ENCODE results near the gene FAM236B.
"Not testable (repeated sequence)": the region's sequence is repeated elsewhere in the genome, so short reads cannot be mapped to it uniquely, and the experiment has no call there.

FAM236B gene

DNA sequence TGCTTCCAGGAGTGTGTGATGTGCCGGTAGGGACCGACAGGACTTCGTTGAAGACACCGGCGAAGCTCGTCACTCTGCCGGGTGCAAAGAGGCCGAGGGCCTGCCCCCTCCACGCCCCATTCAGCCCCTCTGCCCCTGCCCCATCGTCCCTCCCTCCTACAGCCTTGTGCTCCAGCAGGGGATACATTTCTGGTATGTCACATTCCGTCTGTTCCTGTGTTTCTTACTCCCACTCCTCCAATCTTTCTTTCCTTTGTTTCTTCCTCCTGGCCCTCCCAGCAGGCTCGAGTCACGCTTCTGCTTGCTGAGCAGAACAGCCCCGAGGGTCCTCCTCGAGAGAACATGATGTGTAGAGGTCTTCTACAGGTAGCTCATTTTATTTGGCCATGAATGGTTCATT lies at the start of gene FAM236B:
FAM236B (minus strand) TSS at position 101 of the 400 bp plus-strand sequence; CDS start at position 1, 100 bp downstream.
- not testable (repeated sequence) for H3K27me3 Mint-ChIP-seq, H3K4me1 Mint-ChIP-seq, DNase-seq

DNA sequence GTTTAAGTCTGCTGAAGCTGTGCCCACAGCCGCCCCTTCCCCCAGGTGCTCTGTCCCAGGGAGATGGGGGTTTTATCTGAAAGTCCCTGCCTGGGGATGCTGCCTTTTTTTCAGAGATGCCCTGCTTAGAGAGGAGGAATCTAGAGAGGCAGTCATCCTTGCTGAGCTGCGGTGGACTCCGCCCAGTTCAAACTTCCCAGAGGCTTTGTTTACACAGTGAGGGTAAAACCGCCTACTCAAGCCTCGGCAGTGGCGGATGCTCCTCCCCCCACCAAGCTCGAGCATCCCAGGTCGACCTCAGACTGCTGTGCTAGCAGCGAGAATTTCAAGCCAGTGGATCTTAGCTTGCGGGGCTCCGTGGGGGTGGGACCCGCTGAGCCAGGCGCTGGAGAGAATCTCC lies 48.2 kb upstream of the FAM236B start:
- not testable (repeated sequence) for H3K4me1 Mint-ChIP-seq, DNase-seq, H3K27ac Mint-ChIP-seq, H3K9me3 Mint-ChIP-seq, H3K27me3 Mint-ChIP-seq, H3K4me3 Mint-ChIP-seq, ATAC-seq

More for the DNA sequence above, at the start of gene FAM236B:
- not testable (repeated sequence) for H3K4me3 Mint-ChIP-seq, H3K27ac Mint-ChIP-seq, H3K9me3 Mint-ChIP-seq, ATAC-seq

DNA sequence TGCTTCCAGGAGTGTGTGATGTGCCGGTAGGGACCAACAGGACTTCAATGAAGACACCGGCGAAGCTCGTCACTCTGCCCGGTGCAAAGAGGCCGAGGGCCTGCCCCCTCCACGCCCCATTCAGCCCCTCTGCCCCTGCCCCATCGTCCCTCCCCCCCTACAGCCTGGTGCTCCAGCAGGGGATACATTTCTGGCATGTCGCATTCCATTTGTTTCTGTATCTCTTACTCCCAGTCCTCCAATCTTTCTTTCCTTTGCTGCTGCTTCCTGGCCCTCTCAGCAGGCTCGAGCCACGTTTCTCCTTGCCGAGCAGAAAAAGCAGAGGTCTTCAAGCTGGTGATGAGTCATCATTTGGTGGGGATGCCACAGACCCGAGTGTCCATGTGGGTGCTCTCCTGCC lies 25.6 kb upstream of the FAM236B start, which contains the start of gene FAM236D:
FAM236D (minus strand) TSS at position 101 of the 400 bp plus-strand sequence; CDS start at position 1, 100 bp downstream.
- not testable (repeated sequence) for H3K4me1 Mint-ChIP-seq, H3K4me3 Mint-ChIP-seq, H3K27me3 Mint-ChIP-seq, ATAC-seq, H3K27ac Mint-ChIP-seq, H3K9me3 Mint-ChIP-seq, DNase-seq

DNA sequence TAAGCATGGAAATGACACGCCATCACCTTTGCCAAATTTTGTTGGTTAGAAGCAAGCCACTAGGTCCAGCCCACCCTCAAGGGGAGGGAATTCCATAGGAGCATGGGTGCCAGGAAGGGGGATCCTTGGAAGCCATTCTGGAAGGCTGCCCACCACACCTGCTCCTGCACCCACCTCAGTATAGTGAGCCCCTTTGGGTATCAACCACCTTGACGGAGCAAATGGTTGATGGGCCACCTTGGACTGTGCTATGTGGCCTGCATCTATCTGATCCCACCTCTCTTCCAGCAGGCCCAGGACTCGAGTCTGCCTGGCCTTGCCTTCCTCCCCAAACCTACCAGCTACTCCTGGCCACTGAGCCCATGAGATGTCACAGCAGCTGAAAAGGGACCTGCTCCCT lies 7.9 kb upstream of the FAM236B start:
- H3K4me3 Mint-ChIP-seq, DNase-seq, H3K27ac Mint-ChIP-seq, H3K9me3 Mint-ChIP-seq, H3K27me3 Mint-ChIP-seq, H3K4me1 Mint-ChIP-seq: not testable (repeated sequence)
- ATAC-seq: peak; percentile 31

DNA sequence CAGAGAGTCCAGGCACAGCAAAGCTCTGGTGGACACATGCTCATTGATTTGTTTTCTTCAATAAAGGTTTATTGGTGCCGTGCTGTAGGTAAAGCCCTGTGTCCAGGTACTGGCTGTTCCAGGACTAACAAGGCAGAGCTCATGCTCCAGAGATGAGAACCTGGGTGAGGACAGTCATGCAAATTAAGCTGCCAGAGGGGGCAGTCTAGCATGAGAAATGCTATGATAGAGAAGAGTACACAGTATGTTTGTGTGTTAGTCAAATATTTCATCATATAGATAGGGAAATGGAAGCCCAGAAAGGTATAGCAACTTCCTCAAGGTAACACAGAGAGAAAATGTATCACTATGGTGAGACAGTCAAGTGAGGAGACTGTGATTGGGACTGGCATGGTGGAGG lies 5.7 kb upstream of the FAM236B start:
- DNase-seq, H3K9me3 Mint-ChIP-seq, H3K4me3 Mint-ChIP-seq, H3K27me3 Mint-ChIP-seq, H3K4me1 Mint-ChIP-seq, H3K27ac Mint-ChIP-seq: not testable (repeated sequence)
- peak; percentile 62 for ATAC-seq

DNA sequence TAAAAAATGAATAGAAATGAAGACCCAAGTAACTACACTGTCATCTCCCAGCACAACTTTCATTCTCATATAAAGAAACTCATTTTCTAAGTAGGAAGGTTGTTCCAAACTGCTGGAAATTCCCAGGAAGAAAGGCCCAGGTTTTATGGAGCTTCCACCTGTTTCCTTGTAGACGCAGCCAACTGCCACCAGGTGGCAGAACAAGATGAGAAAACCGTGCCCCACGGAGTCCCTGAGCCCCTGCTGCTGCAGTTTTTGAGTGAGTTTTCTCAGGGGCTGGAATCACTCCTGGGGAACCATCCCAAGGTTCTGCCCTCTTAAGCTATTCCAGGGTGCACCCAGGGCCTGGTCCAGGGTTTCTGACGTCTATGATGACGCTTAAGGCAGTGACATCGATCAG lies 1.5 kb upstream of the FAM236B start:
- H3K27ac Mint-ChIP-seq: not testable (repeated sequence)

DNA sequence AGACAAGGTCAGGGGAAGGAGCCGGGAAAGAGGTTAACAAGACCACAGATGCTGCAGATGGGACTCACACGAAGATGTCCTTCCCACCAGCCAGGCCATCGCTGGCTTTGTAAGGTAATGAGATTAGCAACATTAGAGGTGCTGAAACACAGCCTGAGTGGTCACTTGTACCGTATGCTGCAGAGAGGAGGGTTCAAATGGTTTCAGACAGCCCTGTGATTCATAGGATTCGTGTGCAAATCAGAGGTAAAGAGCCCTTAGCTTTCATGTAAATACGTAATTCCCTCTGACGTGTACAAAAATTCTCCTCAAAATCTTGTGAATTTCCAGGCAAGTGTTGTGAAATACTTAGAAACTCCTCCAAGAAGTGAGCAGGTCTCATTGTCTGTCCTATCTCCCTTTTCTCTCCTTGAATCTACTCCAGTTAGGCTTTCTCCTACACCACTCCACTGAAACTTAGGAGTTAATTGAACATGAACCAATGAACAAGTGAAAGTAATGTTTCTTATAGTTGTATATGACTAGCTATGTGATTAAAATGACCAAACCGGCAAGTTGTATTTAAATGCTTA lies 991 bp upstream of the FAM236B start:
- H3K4me1 Mint-ChIP-seq, H3K4me3 Mint-ChIP-seq, H3K27me3 Mint-ChIP-seq, ATAC-seq, H3K9me3 Mint-ChIP-seq, H3K27ac Mint-ChIP-seq, DNase-seq: not testable (repeated sequence)

More for the DNA sequence above, 1.5 kb upstream of the FAM236B start:
- H3K4me1 Mint-ChIP-seq, H3K27me3 Mint-ChIP-seq, DNase-seq, H3K4me3 Mint-ChIP-seq, ATAC-seq, H3K9me3 Mint-ChIP-seq: not testable (repeated sequence)

DNA sequence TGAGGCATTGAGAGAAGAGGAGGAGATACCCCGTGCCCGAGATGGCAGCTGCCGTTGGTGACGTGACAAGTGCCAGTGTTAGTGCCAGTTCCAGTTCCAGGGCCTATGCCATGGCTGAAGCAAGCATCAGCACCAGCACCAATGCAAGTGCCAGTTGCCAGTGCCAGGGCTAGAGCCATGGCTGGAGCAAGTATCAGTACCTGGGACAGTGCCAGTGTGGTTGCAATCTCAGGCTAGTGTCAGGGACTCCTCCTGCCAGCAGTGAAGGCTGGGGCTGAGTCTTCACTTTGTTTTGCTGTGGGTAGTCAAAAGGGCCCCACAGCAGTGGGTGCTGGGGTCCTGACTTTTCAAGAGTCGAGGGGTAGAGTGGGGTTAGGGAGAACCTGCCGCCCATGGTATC lies 4.3 kb downstream of the FAM236B start:
- H3K9me3 Mint-ChIP-seq, H3K4me3 Mint-ChIP-seq, H3K27me3 Mint-ChIP-seq, H3K27ac Mint-ChIP-seq, DNase-seq, H3K4me1 Mint-ChIP-seq: not testable (repeated sequence)
- peak; percentile 36 for ATAC-seq

DNA sequence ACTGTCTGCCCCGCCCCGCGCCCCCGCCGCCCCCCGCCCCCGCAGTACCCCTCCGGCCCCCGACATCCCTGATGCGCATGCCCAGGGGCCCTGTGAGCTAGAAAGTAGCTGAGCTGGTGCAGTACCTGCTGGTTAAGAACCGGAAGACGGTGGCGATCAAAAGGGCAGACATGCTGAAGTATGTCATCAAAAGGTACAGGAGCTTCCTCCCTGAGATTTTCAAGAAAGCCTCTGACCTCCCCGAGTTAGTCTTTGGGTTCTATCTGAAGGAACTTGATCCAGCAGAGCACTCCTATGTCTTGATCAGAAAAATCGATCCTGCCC lies 5.0 kb downstream of the FAM236B start:
- not testable (repeated sequence) for DNase-seq, H3K27me3 Mint-ChIP-seq, H3K4me1 Mint-ChIP-seq, H3K27ac Mint-ChIP-seq, H3K4me3 Mint-ChIP-seq, H3K9me3 Mint-ChIP-seq
- ATAC-seq: peak; percentile 88

DNA sequence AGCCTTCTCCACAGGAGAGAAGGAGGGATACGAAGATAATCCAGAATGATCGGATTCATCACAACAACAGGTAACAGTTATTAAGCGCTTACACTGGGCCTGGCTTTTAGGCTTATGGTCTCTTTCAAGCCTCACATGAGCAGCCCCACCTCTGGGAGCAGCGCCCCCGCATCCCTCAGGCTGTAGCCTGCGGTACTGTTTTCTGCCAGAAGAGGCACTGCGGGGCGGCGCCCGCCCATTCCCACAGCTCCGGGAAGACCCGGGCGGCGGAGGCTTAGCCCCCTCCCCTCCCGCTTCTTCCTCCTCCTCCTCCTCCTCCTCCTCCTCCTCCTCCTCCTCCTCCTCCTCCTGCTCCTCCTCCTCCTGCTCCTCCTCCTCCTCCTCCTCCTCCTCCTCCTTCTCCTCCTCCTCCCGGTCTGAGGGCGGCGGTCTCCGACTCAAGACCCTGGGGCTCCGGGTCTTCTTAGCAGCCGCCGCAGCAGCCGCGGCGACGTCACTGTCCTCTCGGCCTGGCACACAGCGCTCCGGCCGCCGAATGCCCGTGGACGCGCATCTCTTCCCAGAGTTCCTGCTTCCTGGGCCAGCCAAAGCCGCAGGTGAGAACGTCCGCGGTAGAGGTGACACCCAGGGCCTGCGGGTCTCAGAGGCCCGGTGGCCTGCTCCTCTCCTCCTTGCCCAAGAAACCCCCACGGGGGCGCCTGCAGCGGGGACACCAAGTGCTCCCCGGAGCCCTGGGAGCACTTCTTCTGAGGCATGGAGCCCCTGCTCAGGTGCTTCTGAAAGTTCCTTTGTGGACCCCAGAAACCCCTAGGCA lies 5.6 kb downstream of the FAM236B start, which contains the start of gene DMRTC1B:
DMRTC1B (plus strand) TSS at position 238 of the 814 bp plus-strand sequence. CDS start 68,246 bp downstream, outside the sequence.
- not testable (repeated sequence) for H3K27me3 Mint-ChIP-seq, H3K4me1 Mint-ChIP-seq, H3K27ac Mint-ChIP-seq, DNase-seq, H3K4me3 Mint-ChIP-seq, H3K9me3 Mint-ChIP-seq
- peak; percentile 79 for ATAC-seq

DNA sequence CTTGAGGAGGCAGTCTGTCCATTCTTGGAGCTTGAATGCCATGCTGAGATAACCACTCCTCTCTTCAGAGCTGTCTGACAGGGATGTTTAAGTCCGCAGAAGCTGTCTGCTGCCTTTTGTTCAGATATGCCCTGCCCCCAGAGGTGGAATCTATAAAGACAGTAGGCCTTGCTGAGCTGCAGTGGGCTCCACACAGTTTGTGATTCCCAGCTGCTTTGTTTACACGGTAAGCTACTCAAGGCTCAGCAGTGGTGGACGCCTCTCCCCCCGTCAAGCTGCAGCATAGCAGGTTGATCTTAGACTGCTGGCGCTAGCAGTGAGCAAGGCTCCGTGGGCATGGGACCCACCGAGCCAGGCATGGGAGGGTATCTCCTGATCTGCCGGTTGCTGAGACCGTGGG lies 22.0 kb downstream of the FAM236B start:
- ATAC-seq, H3K27me3 Mint-ChIP-seq, H3K4me1 Mint-ChIP-seq, H3K27ac Mint-ChIP-seq, H3K4me3 Mint-ChIP-seq, DNase-seq, H3K9me3 Mint-ChIP-seq: not testable (repeated sequence)

DNA sequence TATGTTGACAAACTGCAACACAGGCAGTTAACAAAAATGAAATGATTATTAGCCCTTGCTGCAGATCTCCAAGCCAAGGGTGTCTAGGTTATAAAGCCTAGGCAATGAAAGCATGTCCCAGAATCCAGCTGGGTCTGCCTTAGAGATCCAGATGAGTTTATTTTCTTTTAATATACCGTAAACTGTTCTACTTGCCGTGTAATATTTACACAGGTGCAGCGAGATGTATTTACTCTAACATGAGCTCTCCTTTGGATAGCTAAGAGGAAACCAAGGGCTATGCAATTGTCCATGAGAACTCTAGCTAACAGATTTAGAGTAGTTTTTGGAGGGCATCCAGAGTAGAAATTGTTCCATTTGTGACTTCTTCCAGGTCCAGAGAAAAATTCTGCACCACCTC lies 33.9 kb downstream of the FAM236B start:
- H3K4me3 Mint-ChIP-seq, ATAC-seq, DNase-seq, H3K27ac Mint-ChIP-seq, H3K27me3 Mint-ChIP-seq, H3K4me1 Mint-ChIP-seq, H3K9me3 Mint-ChIP-seq: not testable (repeated sequence)

DNA sequence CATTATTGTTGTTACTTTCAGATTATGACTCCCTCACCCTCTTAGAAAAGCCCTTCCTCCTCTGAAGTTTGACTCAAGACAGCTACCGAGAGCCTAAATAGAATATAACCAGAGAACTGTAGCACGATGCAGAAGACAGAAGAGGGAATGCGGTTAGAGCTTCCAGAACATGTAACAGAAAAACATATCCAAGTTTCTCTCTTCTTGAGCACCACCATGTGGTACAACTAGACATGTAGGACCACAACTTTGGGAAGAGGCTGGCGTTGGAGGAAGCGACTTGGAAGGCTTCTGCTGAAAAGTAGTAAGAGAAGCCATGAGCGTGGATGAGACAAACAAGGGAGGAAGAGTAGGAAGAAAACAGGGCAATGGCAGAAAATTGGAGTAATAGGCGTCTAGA lies 36.9 kb downstream of the FAM236B start:
- not testable (repeated sequence) for H3K27me3 Mint-ChIP-seq, H3K4me3 Mint-ChIP-seq, H3K27ac Mint-ChIP-seq, DNase-seq, H3K4me1 Mint-ChIP-seq, ATAC-seq, H3K9me3 Mint-ChIP-seq

DNA sequence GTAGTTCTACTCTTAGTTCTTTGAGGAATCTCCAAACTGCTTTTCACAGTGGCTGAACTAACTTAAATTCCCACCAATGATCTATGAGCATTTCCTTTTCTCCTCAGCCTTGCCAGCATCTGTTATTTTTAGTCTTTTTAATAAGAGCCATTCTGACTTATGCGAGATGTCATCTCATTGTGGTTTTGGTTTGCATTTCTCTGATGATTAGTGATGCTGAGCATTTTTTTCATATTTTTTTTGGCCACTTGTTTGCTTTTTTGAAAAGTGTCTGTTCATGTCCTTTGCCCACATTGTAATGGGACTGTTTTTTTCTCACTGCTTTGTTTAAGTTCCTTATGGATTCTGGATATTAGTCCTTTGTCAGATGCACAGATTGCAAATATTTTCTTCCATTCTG lies 46.9 kb downstream of the FAM236B start:
- no peaks in the 10 kb centered on the region for H3K4me1 Mint-ChIP-seq
- H3K4me3 Mint-ChIP-seq: no peak overlapping the region
- no peak overlapping the region for H3K27ac Mint-ChIP-seq
- no peaks in the 10 kb centered on the region for H3K9me3 Mint-ChIP-seq
- peaks cover 27% of the 10 kb centered on the region for H3K27me3 Mint-ChIP-seq
- DNase-seq: no peak
- ATAC-seq: no peak

DNA sequence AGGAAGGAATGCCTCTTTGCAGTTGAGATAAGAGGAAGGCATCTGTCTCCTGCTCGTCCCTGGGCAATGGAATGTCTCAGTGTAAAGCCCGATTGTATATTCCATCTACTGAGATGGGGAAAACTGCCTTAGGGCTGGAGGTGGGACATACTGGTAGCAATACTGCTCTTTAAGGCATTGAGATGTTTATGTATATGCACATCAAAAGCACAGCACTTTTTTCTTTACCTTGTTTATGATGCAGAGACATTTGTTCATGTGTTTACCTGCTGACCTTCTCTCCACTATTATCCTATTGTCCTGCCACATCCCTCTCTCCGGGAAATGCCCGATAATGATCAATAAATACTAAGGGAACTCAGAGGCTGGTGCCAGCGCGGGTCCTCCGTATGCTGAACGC lies 48.8 kb downstream of the FAM236B start:
- H3K4me3 Mint-ChIP-seq, H3K4me1 Mint-ChIP-seq, H3K9me3 Mint-ChIP-seq, DNase-seq, H3K27ac Mint-ChIP-seq, ATAC-seq: not testable (repeated sequence)
- peaks cover 27% of the 10 kb centered on the region for H3K27me3 Mint-ChIP-seq
